K562 (cell line): ENCODE results near the gene RBBP8. TPM values are rescaled to one million over a fixed set of nuclear protein-coding genes. Genes with fewer than 3 reads are reported as not detected.

Source experiments
- CCAR2 ChIP-seq: fragments of 200-400 bp; formaldehyde crosslinking; IDR thresholded peaks from 2 replicates; pipeline ENCODE4 v1.6.1; 2017; ENCODE audit warnings: mild to moderate bottlenecking, low read depth, low read length
- ELF1 ChIP-seq: fragments of 200-800 bp; sonication (Bioruptor generic); IDR thresholded peaks from 2 replicates; pipeline ENCODE4 v1.6.1; 2016; ENCODE audit warnings: missing genetic modification characterization, missing compliant biosample characterization
- FOXM1 ChIP-seq, 2 experiments: fragments of 450-650 bp in 1 of 2; sonication (generic) in 1 of 2; formaldehyde crosslinking in 1 of 2; IDR thresholded peaks; 2 replicates each; pipeline versions ENCODE4 v1.6.1 to v1.9.0; 2017 to 2022; ENCODE audit warnings: low read depth in 2 of 2, mild to moderate bottlenecking in 2 of 2, missing genetic modification reagents in 1 of 2, moderate library complexity in 1 of 2
- HDAC2 ChIP-seq: fragments of 450-650 bp; IDR thresholded peaks from 2 replicates; pipeline ENCODE4 v1.6.1; 2016; ENCODE audit warnings: mild to moderate bottlenecking
- LARP7 ChIP-seq: fragments of 450-650 bp; IDR thresholded peaks from 2 replicates; pipeline ENCODE4 v1.6.1; 2016
- MBD2 ChIP-seq: sonication (generic); IDR thresholded peaks from 2 replicates; pipeline ENCODE4 v1.6.1; 2016; ENCODE audit warnings: low read depth, borderline replicate concordance
- MEIS2 ChIP-seq: fragments of 450-650 bp; IDR thresholded peaks from 2 replicates; pipeline ENCODE4 v1.6.1; 2014; ENCODE audit warnings: mild to moderate bottlenecking; ENCODE audit not compliant: partially characterized antibody
- MGA ChIP-seq: fragments of 450-650 bp; IDR thresholded peaks from 2 replicates; pipeline ENCODE4 v1.6.1; 2016; ENCODE audit warnings: mild to moderate bottlenecking, moderate library complexity
- SMAD1 ChIP-seq: fragments of 150-350 bp; IDR thresholded peaks from 2 replicates; pipeline ENCODE4 v1.6.1; 2014; ENCODE audit warnings: low read length, low read depth; ENCODE audit not compliant: partially characterized antibody
- SNIP1 ChIP-seq: fragments of 450-650 bp; IDR thresholded peaks from 2 replicates; pipeline ENCODE4 v1.7.1; 2017; ENCODE audit warnings: low read depth, mild to moderate bottlenecking
- SREBF1 ChIP-seq: fragments of 150-350 bp; IDR thresholded peaks from 2 replicates; pipeline ENCODE4 v1.6.1; 2014; ENCODE audit warnings: antibody characterized with exemption, low read depth, low read length, borderline replicate concordance
- TFE3 ChIP-seq: fragments of 450-650 bp; formaldehyde crosslinking; IDR thresholded peaks from 2 replicates; pipeline ENCODE4 v1.4.0; 2020; ENCODE audit warnings: mild to moderate bottlenecking, mixed read lengths
- ZBED1 ChIP-seq: IDR thresholded peaks from 2 replicates; pipeline ENCODE4 v1.6.1; 2014
- ZBTB7A ChIP-seq: IDR thresholded peaks from 2 replicates; pipeline ENCODE4 v1.6.1; 2011; ENCODE audit warnings: low read depth, mild to moderate bottlenecking, low read length, moderate library complexity, borderline replicate concordance; ENCODE audit not compliant: control insufficient read depth
- ZKSCAN8 ChIP-seq: fragments of 200-800 bp; sonication (Bioruptor generic); IDR thresholded peaks from 2 replicates; pipeline ENCODE4 v1.6.1; 2016; ENCODE audit warnings: missing genetic modification characterization, missing compliant biosample characterization
- ZNF146 ChIP-seq: IDR thresholded peaks from one replicate; pipeline ENCODE4 v1.6.1; 2018; ENCODE audit warnings: missing compliant biosample characterization; ENCODE audit not compliant: unreplicated experiment
- ZNF436 ChIP-seq: fragments of 250-450, 450-650 bp; sonication (Bioruptor Pico); formaldehyde crosslinking; IDR thresholded peaks from 2 replicates; pipeline ENCODE4 v1.7.0; 2020; ENCODE audit warnings: mild to moderate bottlenecking
- polyA plus RNA-seq, 8 experiments: library from polyadenylated mRNA; depleted of rRNA in 4 of 8; stranded (reverse) in 5 of 8; unstranded in 3 of 8; fragments of >200 nt; fragmentation: Nextera tagmentation in 2 of 8; fragmentation: Illumina TruSeq in 1 of 8; extraction: Ambion mirVana in 2 of 8; extraction: Trizol in 1 of 8; gene quantifications; 2 replicates each; pipeline versions ENCODE4 v1.2.1 to v1.2.3, GENCODE V29; 2011 to 2014; ENCODE audit warnings: inconsistent platforms in 1 of 8, missing spikeins in 1 of 8
- total RNA-seq, 7 experiments: library from RNA; depleted of rRNA in 6 of 7; stranded (reverse); fragments of >200 nt in 6 of 7; fragmentation: Illumina TruSeq in 2 of 7; extraction: Trizol in 2 of 7; gene quantifications; 2 replicates each; pipeline versions ENCODE4 v1.2.1 to v1.2.3, GENCODE V29; 2011 to 2021; ENCODE audit warnings: low replicate concordance in 1 of 7

Gene RBBP8
- total and polyA plus RNA-seq, 9 of the 15 experiments (the other 6 are each of a cell fraction or from before 2014, with no cell fraction given), result 28.4 to 63.1 (median 48.9) TPM

- TF ChIP-seq MGA (peak; percentile 93), MEIS2 (no peak), HDAC2 (0 out of 2 replicates have a peak, but pooled peaks have one; percentile 12), CCAR2 (no peak), TFE3 (CRISPR knock-in tag) (no peak), MBD2 (no peak), ZNF146 (CRISPR knock-in tag) (no peak), SREBF1 (no peak), ZKSCAN8 (CRISPR knock-in tag) (no peak), ELF1 (tag) (0 out of 2 replicates have a peak, but pooled peaks have one; percentile 37), ZBED1 (no peak), ZNF436 (CRISPR knock-in tag) (no peak), SNIP1 (no peak), FOXM1 (IDR thresholded peaks at IDR 0.05; ENCODE audit: low read depth) (no peak), FOXM1 (CRISPR knock-in tag; IDR thresholded peaks at IDR 0.05; ENCODE audit: low read depth) (no peak), SMAD1 (no peak), LARP7 (no peak), ZBTB7A (no peak)
Measured at GRCh38 chr18:22933966-22934423, 867 bp downstream of the RBBP8 start (continued).
